ENCODE results near the gene TMEFF1.

GRCh38 chr9:100485196-100485595 lies 12.2 kb downstream of the TMEFF1 start:
- TF ChIP-seq, protein P1, sequence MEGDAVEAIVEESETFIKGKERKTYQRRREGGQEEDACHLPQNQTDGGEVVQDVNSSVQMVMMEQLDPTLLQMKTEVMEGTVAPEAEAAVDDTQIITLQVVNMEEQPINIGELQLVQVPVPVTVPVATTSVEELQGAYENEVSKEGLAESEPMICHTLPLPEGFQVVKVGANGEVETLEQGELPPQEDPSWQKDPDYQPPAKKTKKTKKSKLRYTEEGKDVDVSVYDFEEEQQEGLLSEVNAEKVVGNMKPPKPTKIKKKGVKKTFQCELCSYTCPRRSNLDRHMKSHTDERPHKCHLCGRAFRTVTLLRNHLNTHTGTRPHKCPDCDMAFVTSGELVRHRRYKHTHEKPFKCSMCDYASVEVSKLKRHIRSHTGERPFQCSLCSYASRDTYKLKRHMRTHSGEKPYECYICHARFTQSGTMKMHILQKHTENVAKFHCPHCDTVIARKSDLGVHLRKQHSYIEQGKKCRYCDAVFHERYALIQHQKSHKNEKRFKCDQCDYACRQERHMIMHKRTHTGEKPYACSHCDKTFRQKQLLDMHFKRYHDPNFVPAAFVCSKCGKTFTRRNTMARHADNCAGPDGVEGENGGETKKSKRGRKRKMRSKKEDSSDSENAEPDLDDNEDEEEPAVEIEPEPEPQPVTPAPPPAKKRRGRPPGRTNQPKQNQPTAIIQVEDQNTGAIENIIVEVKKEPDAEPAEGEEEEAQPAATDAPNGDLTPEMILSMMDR (IDR thresholded peaks at IDR 0.05): no peak
- TF ChIP-seq POLR2A (IDR thresholded peaks at IDR 0.05): no peak

Data from right lobe of liver (tissue), 4 donors.